ENCODE results near the gene GPRC5C.
"Not testable (repeated sequence)": the region's sequence is repeated elsewhere in the genome, so short reads cannot be mapped to it uniquely, and the experiment has no call there.

GPRC5C gene

GRCh38 chr17:74405311-74405710 lies 26.6 kb upstream of the GPRC5C start:
- DNase-seq (ENCODE audit: low spot score); FAIRE-seq: not testable (repeated sequence)

DNA sequence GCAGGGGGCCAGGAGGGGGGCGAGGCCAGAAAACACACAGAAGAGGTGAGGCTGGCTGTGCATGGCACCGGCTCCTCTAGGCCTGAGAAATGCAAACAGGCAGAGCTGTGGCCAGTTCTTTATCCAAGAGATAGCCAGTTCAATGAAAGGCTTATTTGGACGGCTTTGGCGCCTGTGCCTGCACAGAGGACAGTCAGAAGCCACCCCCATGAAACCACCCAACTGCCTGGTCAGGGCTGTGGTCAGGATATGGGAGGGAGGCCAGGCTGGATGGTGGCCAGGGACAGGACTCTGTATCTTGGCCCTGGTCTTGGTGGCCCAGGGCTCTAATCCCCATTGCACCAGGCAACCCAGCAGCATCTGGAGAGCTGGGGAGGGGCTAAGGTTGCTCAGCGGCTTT lies 24.5 kb upstream of the GPRC5C start:
- no peak for FAIRE-seq

GRCh38 chr17:74408262-74408661 lies 23.6 kb upstream of the GPRC5C start:
- DNase-seq (ENCODE audit: low spot score) = no peak
- no peak for FAIRE-seq

More for the DNA sequence above, 24.5 kb upstream of the GPRC5C start:
- no peak for DNase-seq (ENCODE audit: low spot score)

DNA sequence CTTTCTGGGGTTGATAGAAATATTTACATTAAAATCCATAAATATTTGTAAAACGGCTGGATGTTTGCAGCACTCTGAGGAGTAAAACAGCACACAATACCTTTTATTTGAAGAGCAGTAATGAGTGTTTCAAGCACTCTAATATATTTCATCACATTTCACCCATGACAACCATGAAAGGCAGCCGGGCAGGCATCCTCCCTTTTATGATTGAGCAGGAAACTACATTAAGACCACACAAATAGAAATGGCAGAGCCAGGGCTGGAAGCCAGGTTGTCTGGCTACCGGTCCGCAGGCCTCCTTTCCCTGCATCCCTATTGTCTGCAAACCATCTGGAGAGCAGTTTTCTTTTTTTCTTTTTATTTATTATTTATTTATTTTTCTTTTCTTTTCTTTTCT lies 23.1 kb upstream of the GPRC5C start:
- DNase-seq (ENCODE audit: low spot score) (no peak), FAIRE-seq (no peak)

DNA sequence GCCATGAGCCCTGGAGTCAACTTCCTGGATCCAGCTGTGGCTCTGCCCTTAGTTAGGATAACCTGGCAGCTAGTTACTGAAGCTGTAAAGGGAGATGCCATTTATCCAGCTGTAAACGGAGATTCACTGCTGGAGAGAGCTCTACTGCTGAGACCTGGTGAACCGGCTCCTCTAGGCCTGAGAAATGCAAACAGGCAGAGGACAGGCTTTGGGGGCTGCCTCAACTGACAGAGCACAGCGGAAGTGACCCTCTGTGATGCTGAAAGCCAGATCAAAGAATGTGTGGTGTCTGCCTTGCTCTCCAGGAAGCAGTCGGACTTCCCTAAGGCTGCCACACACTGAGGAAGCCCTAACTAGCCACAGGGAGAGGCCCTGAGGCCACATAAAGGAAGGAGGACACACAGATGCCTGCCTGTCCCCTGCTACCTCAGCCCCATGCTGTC lies 21.9 kb upstream of the GPRC5C start:
- FAIRE-seq (no peak), DNase-seq (ENCODE audit: low spot score) (no peak)

DNA sequence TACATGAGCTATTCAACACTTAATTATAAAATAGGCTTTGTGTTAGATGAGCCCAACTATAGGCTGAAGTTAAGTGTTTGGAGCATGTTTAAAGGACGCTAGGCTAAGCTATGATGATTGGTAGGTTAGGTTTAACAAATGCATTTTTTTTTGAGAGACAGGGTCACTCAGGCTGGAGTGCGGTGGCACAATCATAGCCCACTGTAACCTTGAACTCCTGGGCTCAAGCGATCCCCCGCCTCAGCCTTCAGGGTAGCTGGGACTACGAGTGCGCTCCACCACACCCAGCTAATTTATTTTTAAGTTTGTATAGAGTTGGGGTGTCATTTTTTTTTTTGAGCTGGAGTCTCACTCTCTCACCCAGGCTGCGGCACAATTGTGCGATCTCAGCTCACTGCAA lies 19.3 kb upstream of the GPRC5C start:
- FAIRE-seq (no peak), DNase-seq (ENCODE audit: low spot score) (no peak)

GRCh38 chr17:74413491-74413890 lies 18.4 kb upstream of the GPRC5C start:
- FAIRE-seq (no peak), DNase-seq (ENCODE audit: low spot score) (no peak)

- DNase-seq (ENCODE audit: low spot score) (no peak), FAIRE-seq (no peak)
Measured at GRCh38 chr17:74414510-74414909, 17.4 kb upstream of the GPRC5C start.

GRCh38 chr17:74415608-74416396 lies 16.1 kb upstream of the GPRC5C start:
- DNase-seq (ENCODE audit: low spot score) = no peak
- FAIRE-seq = no peak

- DNase-seq (ENCODE audit: low spot score) (peak; percentile 84), FAIRE-seq (peak; percentile 89)
Measured at GRCh38 chr17:74417178-74418045, 14.5 kb upstream of the GPRC5C start.

- FAIRE-seq (no peak), DNase-seq (ENCODE audit: low spot score) (no peak)
Measured at GRCh38 chr17:74419928-74420411, 11.9 kb upstream of the GPRC5C start.

DNA sequence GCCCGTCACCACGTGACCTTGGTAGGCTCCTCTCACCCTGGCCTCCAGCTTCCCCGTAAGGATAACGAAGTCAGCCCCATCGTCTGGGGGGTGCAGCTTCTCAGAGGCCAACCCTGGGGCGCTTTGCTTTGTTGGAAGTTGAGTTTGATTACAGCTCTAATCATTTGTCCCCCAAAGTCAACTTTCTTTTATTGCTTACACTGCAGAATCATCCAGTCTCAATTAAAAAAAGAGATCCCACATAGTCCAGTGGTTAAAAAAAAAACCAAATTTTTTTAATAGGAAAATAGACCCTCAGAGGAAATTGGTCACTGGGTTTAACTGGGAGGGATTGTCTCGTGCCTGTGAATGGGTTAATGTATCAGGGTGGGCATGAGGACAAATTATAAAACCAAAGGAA lies 7.8 kb upstream of the GPRC5C start:
- FAIRE-seq = no peak

DNA sequence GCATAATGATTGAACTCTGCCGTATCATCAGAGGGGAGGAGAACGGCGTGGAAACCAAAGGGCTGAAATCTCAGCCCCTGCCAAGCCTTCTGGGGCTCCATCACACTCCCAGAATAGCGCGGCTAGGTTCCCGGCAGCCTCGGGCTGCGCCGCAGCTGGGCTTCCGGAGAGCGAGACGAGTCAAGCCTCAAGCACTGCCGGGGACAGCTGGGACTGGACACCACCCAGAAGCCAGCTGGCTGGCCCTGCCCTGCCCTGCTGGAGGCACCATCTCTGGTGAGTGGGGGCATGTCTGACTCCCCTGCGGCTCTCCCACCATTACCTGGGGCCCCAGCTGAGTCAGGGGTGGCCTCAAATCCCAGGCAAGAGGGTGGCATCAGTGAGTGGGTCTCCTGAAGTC lies 7.2 kb upstream of the GPRC5C start:
- FAIRE-seq (no peak), DNase-seq (ENCODE audit: low spot score) (no peak)

More for the DNA sequence above, 7.8 kb upstream of the GPRC5C start:
- DNase-seq (ENCODE audit: low spot score) = no peak

GRCh38 chr17:74426551-74427047 lies 5.3 kb upstream of the GPRC5C start:
- DNase-seq (ENCODE audit: low spot score) (no peak), FAIRE-seq (no peak)

DNA sequence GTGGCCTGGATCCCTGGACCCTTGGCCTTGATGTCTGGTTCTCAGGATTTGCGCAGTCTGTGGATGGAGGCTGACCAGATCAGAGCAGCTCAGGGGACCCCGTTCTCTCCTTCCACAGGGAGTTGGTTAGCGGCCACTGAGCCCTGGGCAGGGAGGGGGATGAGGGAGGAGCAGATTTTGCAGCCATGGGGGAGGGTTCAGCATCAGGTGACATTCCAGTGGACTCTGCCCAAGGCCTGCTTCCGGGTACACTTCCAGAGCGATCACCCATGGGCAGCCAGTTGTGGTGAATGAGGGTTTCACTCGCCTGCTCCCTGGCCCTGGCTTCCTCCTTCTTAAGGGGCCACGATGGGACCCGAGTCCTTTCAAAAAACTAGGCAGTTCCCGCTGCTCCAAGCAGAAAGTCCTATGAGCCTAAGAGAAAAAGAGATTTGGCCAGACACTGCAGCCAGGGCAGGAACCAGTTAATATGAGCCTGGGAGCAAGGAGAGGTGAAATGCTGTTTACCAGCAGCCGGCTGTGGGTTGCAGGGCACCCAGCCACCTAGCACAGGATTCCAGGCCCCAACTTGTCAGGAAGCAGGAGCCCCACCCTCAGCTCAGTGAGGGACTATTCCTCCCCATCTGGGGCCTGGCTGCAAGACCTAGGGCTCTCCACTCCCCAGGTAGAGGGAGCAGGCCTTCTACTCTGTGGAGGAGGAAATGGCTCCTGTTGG lies 4.7 kb upstream of the GPRC5C start:
- FAIRE-seq (no peak), DNase-seq (ENCODE audit: low spot score) (no peak)

DNA sequence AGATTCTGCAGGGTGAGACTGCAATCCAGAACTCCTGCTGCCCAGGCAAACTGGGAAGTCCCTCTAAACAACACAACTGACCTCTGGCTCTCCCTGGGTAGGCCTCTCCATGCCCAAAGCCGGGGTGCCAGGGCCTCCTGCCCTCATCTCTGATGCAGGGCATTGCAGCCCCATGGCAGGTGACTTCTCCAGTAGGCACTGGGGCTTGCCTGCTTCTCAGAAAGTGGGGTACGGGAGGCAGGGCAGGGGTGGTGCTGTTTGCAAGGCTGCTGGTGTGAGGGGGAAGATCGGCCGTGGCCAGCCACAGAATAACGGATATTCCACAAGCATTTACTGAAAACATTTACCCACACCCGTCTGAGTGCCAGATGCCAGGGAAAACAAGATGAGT lies 4.1 kb upstream of the GPRC5C start:
- FAIRE-seq = no peak
- DNase-seq (ENCODE audit: low spot score) = no peak

GRCh38 chr17:74429604-74430384 lies 2.1 kb upstream of the GPRC5C start:
- DNase-seq (ENCODE audit: low spot score) (no peak), FAIRE-seq (no peak)

DNA sequence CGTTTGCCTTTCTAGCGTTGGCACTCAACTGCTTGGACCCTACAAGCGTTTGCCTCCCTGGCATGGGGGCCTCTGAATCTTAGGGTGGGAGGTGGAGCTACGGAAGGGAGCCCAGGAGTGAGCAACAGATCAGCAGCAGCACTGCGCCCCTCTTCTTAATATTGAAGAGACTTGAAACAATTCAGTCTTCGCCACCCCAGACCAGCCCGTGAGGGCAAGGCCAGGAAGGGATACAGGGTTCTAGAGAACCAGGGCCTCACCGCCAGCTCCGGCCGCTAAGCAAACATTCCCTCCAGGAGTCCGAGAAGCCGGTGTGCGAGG lies 1.5 kb upstream of the GPRC5C start:
- FAIRE-seq (no peak), DNase-seq (ENCODE audit: low spot score) (no peak)

DNA sequence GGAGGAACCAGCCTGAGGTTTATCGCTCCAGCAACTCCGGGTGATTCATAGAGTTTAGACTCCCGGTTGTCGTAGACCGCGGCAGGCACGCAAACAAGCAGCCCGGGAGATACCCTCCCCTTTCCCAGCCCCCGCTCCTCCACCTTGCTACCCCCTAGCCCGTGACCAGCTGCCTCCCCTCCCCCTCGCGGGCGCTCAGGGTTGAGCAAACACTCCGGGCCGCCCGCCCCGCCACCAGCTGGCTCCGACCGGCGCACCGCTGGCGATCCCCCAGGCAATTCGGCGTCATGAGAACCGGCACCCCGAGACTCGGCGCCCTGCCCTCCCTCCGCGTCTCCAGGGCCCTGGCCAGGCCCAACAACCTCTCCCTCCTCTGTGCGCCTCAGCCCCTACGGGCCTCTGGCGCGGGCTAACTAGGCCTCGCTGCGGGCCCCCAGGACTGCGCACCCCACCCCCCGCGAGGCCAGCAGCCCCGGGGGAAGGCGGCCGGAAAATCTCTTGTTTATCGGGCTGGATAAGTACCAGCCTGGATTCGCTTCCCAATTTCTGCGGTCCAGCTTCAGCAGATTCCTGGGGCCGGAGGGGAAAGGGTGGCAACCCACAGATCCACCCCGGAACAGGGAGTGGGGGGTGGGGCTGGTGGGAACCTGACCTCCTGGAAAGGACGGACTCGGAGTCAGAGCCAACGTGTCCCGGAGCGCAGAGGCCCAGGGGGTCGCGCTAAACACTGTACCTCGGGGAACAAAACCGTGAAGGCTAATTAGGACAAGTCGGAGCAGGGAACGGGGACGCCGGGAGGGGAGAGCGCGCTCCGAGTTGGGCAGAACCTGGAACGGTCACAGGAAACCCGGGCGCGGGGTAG lies 951 bp upstream of the GPRC5C start:
- FAIRE-seq (peak; percentile 92), DNase-seq (ENCODE audit: low spot score) (peak; percentile 88)

- no peak for FAIRE-seq
- no peak for DNase-seq (ENCODE audit: low spot score)
Measured at GRCh38 chr17:74432424-74432690, 469 bp downstream of the GPRC5C start.

All from RCC 7860 (cell line).